ENCODE measurements around the gene TEX36. TPM values are rescaled to one million over a fixed set of nuclear protein-coding genes. Genes with fewer than 3 reads are reported as not detected.

Gene TEX36
- total RNA-seq, 1 experiment from 2014 or later, result not detected

- Histone ChIP-seq H2BK5ac (ENCODE audit: insufficient read length, low read length) (no peak overlapping the region), H2BK20ac (ENCODE audit: low read depth, low read length, poor library complexity, severe bottlenecking) (no peak overlapping the region), H4K8ac (replicated peaks; ENCODE audit: insufficient read length, low read depth, low read length) (no peak overlapping the region), H2BK15ac (ENCODE audit: low read depth, low read length) (no peak overlapping the region), H3K9me3 (ENCODE audit: control insufficient read depth, low read depth, low read length) (no peaks in the 10 kb centered on the region), H3K18ac (ENCODE audit: insufficient read length, low read depth, low read length) (no peak overlapping the region), H2BK120ac (ENCODE audit: low read depth, low read length, poor library complexity, severe bottlenecking) (no peak overlapping the region), H3K79me1 (ENCODE audit: insufficient read depth, low read depth, low read length, poor library complexity, severe bottlenecking) (no peaks in the 10 kb centered on the region), H3K4me1 (ENCODE audit: insufficient read depth, low read length) (0 out of 2 replicates have a peak, but pooled peaks cover 2% of the 10 kb centered on the region), H4K91ac (ENCODE audit: insufficient read length, low read depth, low read length) (no peak overlapping the region), H4K5ac (ENCODE audit: insufficient read length, low read depth, low read length) (no peak overlapping the region), H3K79me2 (ENCODE audit: insufficient read depth, low read length) (no peaks in the 10 kb centered on the region), H3K56ac (ENCODE audit: insufficient read length, low read depth, low read length) (no peak overlapping the region), H3K27me3 (ENCODE audit: insufficient read depth, low read length) (no peaks in the 10 kb centered on the region), H2BK12ac (ENCODE audit: insufficient read length, low read depth, low read length) (no peak overlapping the region), H4K20me1 (ENCODE audit: control insufficient read depth, insufficient read depth, insufficient read length) (no peaks in the 10 kb centered on the region), H2AFZ (ENCODE audit: low read length) (no peak overlapping the region), H3K14ac (ENCODE audit: insufficient read depth, low read length) (no peak overlapping the region), H3K23me2 (ENCODE audit: insufficient read length, low read depth, low read length, poor library complexity, severe bottlenecking) (no peaks in the 10 kb centered on the region), H3T11ph (ENCODE audit: low read length) (no peak overlapping the region), H3K4me2 (ENCODE audit: insufficient read depth, insufficient read length, low read length) (no peak overlapping the region), H3K23ac (ENCODE audit: insufficient read length, low read depth, low read length) (no peak overlapping the region), H3K27ac (ENCODE audit: insufficient read length, low read depth, low read length) (no peak overlapping the region), H3K4ac (ENCODE audit: low read depth, low read length) (no peak overlapping the region), H2AK5ac (ENCODE audit: insufficient read length, low read length) (no peak overlapping the region), H3K9ac (ENCODE audit: extremely low read depth, insufficient read length, low read length) (no peak overlapping the region)
- no peaks in the 10 kb centered on the region for H3K9me3 Mint-ChIP-seq
- no peaks in the 10 kb centered on the region for H3K36me3 Mint-ChIP-seq (ENCODE audit: insufficient read depth in 1 of 3, low read depth in 3 of 3)
- TF ChIP-seq, protein P1, sequence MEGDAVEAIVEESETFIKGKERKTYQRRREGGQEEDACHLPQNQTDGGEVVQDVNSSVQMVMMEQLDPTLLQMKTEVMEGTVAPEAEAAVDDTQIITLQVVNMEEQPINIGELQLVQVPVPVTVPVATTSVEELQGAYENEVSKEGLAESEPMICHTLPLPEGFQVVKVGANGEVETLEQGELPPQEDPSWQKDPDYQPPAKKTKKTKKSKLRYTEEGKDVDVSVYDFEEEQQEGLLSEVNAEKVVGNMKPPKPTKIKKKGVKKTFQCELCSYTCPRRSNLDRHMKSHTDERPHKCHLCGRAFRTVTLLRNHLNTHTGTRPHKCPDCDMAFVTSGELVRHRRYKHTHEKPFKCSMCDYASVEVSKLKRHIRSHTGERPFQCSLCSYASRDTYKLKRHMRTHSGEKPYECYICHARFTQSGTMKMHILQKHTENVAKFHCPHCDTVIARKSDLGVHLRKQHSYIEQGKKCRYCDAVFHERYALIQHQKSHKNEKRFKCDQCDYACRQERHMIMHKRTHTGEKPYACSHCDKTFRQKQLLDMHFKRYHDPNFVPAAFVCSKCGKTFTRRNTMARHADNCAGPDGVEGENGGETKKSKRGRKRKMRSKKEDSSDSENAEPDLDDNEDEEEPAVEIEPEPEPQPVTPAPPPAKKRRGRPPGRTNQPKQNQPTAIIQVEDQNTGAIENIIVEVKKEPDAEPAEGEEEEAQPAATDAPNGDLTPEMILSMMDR (conservative IDR thresholded peaks at IDR 0.05), result no peak
- WGBS (ENCODE audit: extremely low coverage, insufficient read length, low lambda C conversion rate), result no CpG with 5 or more reads among the region's 2 CpGs
- no peak for DNase-seq
- H3K27me3 Mint-ChIP-seq (ENCODE audit: low read depth), result peaks cover 7% of the 10 kb centered on the region
- no peak overlapping the region for H3K27ac Mint-ChIP-seq
- peaks cover 0 to 7% of the 10 kb centered on the region in 2 experiments; a peak in 2 of 4 replicates for H3K4me1 Mint-ChIP-seq
- H3K4me3 Mint-ChIP-seq, result no peak overlapping the region
These were observed 10.5 kb upstream of the TEX36 start for GRCh38 chr10:125693524-125693847.
